Measurements from ENCODE around the gene IL27RA. TPM values are rescaled to one million over a fixed set of nuclear protein-coding genes. Genes with fewer than 3 reads are reported as not detected.

The IL27RA gene
- polyA plus RNA-seq, 1 donor from 2014 or later = 1.0 TPM

DNA sequence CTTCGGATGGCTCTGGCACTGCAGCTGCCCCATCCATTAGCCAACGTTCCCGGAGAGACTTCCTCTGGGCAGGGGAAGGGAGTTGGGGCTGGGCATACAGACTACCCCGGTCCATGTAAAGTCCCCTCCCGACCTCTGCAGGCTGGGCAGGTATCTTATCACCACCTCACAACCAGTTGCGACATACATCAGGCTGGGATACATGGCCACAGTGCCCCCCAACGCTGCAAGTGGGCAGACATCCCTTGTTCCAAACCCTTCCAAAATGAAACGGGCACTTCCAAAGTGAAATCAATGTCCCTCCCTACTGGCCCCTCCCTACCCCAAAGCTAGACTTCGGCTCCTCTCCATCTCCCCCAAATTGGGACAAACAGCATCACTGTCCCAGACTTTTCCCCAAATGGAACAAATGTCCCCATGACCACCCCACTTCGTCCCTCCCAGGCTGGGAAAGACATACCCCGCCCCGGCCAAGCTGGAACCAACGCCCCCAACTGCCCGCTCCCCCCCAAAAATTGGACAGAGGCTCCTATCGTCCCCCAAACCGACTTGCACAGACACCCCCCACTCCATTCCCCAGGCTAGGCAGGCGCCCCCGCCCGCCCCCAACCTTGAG, 25.3 kb downstream of the IL27RA start:
- no peak overlapping the region for H2AFZ ChIP-seq (ENCODE audit: low read depth, low read length)

DNA sequence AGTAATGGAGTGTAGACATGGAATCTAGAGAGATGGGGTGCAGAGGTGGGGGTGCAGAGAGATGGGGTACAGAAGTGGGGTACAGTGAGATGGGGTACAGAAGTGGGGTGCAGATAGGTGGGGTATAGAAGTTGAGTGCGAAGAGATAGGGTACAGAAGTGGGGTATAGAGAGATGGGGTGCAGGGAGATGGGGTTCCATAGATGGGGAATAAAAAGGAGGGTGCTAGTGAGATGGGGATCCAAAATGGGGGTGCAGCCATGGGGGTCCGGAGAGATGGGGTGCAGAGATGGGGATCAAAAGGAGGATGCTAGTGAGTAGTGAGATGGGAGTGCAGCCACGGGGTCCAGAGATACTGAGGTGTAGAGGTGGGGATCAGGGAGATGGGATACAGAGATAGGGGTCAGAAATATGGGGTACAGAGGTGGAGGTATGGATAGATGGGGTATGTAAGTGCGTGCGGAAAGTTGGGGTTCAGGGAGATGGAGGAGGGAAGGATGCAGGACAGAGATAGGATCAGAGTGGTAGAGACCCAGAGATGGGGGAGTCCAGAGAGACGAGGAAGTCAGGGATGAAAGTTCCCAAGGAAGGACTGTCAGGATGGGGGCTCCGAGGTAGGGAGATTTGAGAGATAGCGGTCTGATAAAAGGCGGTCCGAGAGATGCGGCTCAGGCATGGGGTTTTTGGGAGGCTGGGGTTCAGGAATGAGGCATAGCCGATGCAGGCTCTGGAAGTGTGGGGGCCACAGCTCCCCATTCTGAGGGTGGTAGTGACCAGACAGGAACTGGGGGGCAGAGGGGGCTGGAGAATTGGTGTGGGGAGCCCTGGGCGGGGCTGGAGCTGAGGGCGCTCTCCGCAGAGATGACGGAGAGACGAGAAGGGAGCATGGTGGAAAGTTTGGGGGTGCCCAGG, 26.9 kb downstream of the IL27RA start:
- Histone ChIP-seq H3K9ac (ENCODE audit: low read length) (peak overlapping the region; percentile 20), H3K27me3 (ENCODE audit: insufficient read depth, low read depth, low read length) (peaks cover 18% of the 10 kb centered on the region), H3K36me3 (ENCODE audit: insufficient read depth, low read length) (no peaks in the 10 kb centered on the region), H3K27ac (ENCODE audit: low read length) (no peak overlapping the region), H3F3A (ENCODE audit: insufficient read depth, low read length, poor library complexity, severe bottlenecking) (no peaks in the 10 kb centered on the region), H4K20me1 (ENCODE audit: insufficient read depth) (no peaks in the 10 kb centered on the region), H3K9me3 (ENCODE audit: low read length) (no peaks in the 10 kb centered on the region), H3K79me2 (replicated peaks; ENCODE audit: insufficient read depth, low read length) (no peaks in the 10 kb centered on the region), H3K4me2 (ENCODE audit: low read length) (no peak overlapping the region), H3K9me2 (ENCODE audit: insufficient read depth, low read length) (no peaks in the 10 kb centered on the region), H3K4me3 (ENCODE audit: low read length) (peak overlapping the region; percentile 59), H2AFZ (ENCODE audit: low read depth, low read length) (no peak overlapping the region)
- TF ChIP-seq EZH2 (IDR thresholded peaks at IDR 0.05; ENCODE audit: borderline replicate concordance, insufficient read depth, low read length, poor library complexity, severe bottlenecking) = no peak
- no peak for TF ChIP-seq MXI1 (conservative IDR thresholded peaks at IDR 0.05; ENCODE audit: poor library complexity, severe bottlenecking)
- no peak for TF ChIP-seq TAF1 (IDR thresholded peaks at IDR 0.05; ENCODE audit: low read depth)
- no peak for TF ChIP-seq RAD21 (conservative IDR thresholded peaks at IDR 0.05)
- no peak for TF ChIP-seq SMC3 (conservative IDR thresholded peaks at IDR 0.05; ENCODE audit: poor library complexity)
- no peak for TF ChIP-seq EP300 (conservative IDR thresholded peaks at IDR 0.05; ENCODE audit: poor library complexity, severe bottlenecking)
- TF ChIP-seq, protein P1, sequence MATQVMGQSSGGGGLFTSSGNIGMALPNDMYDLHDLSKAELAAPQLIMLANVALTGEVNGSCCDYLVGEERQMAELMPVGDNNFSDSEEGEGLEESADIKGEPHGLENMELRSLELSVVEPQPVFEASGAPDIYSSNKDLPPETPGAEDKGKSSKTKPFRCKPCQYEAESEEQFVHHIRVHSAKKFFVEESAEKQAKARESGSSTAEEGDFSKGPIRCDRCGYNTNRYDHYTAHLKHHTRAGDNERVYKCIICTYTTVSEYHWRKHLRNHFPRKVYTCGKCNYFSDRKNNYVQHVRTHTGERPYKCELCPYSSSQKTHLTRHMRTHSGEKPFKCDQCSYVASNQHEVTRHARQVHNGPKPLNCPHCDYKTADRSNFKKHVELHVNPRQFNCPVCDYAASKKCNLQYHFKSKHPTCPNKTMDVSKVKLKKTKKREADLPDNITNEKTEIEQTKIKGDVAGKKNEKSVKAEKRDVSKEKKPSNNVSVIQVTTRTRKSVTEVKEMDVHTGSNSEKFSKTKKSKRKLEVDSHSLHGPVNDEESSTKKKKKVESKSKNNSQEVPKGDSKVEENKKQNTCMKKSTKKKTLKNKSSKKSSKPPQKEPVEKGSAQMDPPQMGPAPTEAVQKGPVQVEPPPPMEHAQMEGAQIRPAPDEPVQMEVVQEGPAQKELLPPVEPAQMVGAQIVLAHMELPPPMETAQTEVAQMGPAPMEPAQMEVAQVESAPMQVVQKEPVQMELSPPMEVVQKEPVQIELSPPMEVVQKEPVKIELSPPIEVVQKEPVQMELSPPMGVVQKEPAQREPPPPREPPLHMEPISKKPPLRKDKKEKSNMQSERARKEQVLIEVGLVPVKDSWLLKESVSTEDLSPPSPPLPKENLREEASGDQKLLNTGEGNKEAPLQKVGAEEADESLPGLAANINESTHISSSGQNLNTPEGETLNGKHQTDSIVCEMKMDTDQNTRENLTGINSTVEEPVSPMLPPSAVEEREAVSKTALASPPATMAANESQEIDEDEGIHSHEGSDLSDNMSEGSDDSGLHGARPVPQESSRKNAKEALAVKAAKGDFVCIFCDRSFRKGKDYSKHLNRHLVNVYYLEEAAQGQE (IDR thresholded peaks at IDR 0.05; ENCODE audit: borderline replicate concordance) = no peak

More for the DNA sequence above, 25.3 kb downstream of the IL27RA start:
- TF ChIP-seq EZH2 (IDR thresholded peaks at IDR 0.05; ENCODE audit: borderline replicate concordance, insufficient read depth, low read length, poor library complexity, severe bottlenecking) (no peak), POLR2AphosphoS5 (IDR thresholded peaks at IDR 0.05) (no peak), EP300 (conservative IDR thresholded peaks at IDR 0.05; ENCODE audit: poor library complexity, severe bottlenecking) (no peak), MXI1 (conservative IDR thresholded peaks at IDR 0.05; ENCODE audit: poor library complexity, severe bottlenecking) (no peak), RAD21 (conservative IDR thresholded peaks at IDR 0.05) (no peak), SMC3 (conservative IDR thresholded peaks at IDR 0.05; ENCODE audit: poor library complexity) (no peak), TAF1 (IDR thresholded peaks at IDR 0.05; ENCODE audit: low read depth) (no peak)
- TF ChIP-seq, protein P1 (IDR thresholded peaks at IDR 0.05; ENCODE audit: borderline replicate concordance) = no peak
- TF ChIP-seq, protein P2, sequence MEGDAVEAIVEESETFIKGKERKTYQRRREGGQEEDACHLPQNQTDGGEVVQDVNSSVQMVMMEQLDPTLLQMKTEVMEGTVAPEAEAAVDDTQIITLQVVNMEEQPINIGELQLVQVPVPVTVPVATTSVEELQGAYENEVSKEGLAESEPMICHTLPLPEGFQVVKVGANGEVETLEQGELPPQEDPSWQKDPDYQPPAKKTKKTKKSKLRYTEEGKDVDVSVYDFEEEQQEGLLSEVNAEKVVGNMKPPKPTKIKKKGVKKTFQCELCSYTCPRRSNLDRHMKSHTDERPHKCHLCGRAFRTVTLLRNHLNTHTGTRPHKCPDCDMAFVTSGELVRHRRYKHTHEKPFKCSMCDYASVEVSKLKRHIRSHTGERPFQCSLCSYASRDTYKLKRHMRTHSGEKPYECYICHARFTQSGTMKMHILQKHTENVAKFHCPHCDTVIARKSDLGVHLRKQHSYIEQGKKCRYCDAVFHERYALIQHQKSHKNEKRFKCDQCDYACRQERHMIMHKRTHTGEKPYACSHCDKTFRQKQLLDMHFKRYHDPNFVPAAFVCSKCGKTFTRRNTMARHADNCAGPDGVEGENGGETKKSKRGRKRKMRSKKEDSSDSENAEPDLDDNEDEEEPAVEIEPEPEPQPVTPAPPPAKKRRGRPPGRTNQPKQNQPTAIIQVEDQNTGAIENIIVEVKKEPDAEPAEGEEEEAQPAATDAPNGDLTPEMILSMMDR (IDR thresholded peaks at IDR 0.05; ENCODE audit: poor library complexity, severe bottlenecking) = no peak
- Histone ChIP-seq H3K27me3 (ENCODE audit: insufficient read depth, low read depth, low read length) (peaks cover 18% of the 10 kb centered on the region), H4K20me1 (ENCODE audit: insufficient read depth) (no peaks in the 10 kb centered on the region), H3K4me3 (ENCODE audit: low read length) (peak overlapping the region; percentile 59), H3K9ac (ENCODE audit: low read length) (peak overlapping the region; percentile 12), H3K79me2 (replicated peaks; ENCODE audit: insufficient read depth, low read length) (no peaks in the 10 kb centered on the region), H3K4me2 (ENCODE audit: low read length) (no peak overlapping the region), H3F3A (ENCODE audit: insufficient read depth, low read length, poor library complexity, severe bottlenecking) (no peaks in the 10 kb centered on the region), H3K27ac (ENCODE audit: low read length) (no peak overlapping the region), H3K9me2 (ENCODE audit: insufficient read depth, low read length) (no peaks in the 10 kb centered on the region), H3K36me3 (ENCODE audit: insufficient read depth, low read length) (no peaks in the 10 kb centered on the region), H3K9me3 (ENCODE audit: low read length) (no peaks in the 10 kb centered on the region)
